Activated T-cell treated with anti-CD3 and anti-CD28 coated beads, Interleukin-2, amount 50 U/mL, for 4 hours (primary cell): Measurements from ENCODE around the gene CSH2. TPM values are rescaled to one million over a fixed set of nuclear protein-coding genes. Genes with fewer than 3 reads are reported as not detected.
A peak's percentile ranks its signal among the peaks of the same experiment; 100 is the strongest.
"Not testable (repeated sequence)": the region's sequence is repeated elsewhere in the genome, so short reads cannot be mapped to it uniquely, and the experiment has no call there.

Source experiments
- ATAC-seq, 2 donors: fragments of 200-7000 bp; cut with Tn5 transposase; one replicate each; pipeline ENCODE4 v1.10.0; 2021
- DNase-seq: peaks from one replicate; pipeline ENCODE4 v3.0.0-alpha.2; 2020
- H3K27me3 Mint-ChIP-seq: one replicate; pipeline ENCODE4 v1.8.0; 2021; ENCODE audit warnings: low read depth, mixed read lengths
- H3K36me3 Mint-ChIP-seq: one replicate; pipeline ENCODE4 v1.8.0; 2022; ENCODE audit warnings: mixed read lengths; ENCODE audit not compliant: insufficient read depth
- H3K4me1 Mint-ChIP-seq: one replicate; pipeline ENCODE4 v1.8.0; 2021; ENCODE audit warnings: low read depth, mixed read lengths
- H3K4me3 Mint-ChIP-seq: one replicate; pipeline ENCODE4 v1.8.0; 2021; ENCODE audit warnings: mild to moderate bottlenecking, moderate library complexity, mixed read lengths
- H3K9me3 Mint-ChIP-seq: one replicate; pipeline ENCODE4 v1.8.0; 2021; ENCODE audit warnings: mixed read lengths
- total RNA-seq, 3 donors: library from RNA; stranded (reverse); gene quantifications; one replicate each; pipeline ENCODE4 v1.2.1, GENCODE V29; 2021

CSH2 gene
- not detected for total RNA-seq

- not testable (repeated sequence) for H3K27me3 Mint-ChIP-seq, H3K9me3 Mint-ChIP-seq, ATAC-seq
Observed at GRCh38 chr17:63873577-63873976, at the start of gene CSH2. TSS of gene CSH2 (minus strand) at chr17:63873677. CDS start at chr17:63873614, 63 bp downstream.

GRCh38 chr17:63922402-63922801, 48.9 kb upstream of the CSH2 start:
- not testable (repeated sequence) for H3K36me3 Mint-ChIP-seq, DNase-seq, H3K4me3 Mint-ChIP-seq, H3K27me3 Mint-ChIP-seq, ATAC-seq, H3K4me1 Mint-ChIP-seq, H3K9me3 Mint-ChIP-seq

More at GRCh38 chr17:63873577-63873976, at the start of gene CSH2:
- not testable (repeated sequence) for H3K4me3 Mint-ChIP-seq, H3K4me1 Mint-ChIP-seq, H3K36me3 Mint-ChIP-seq, DNase-seq

GRCh38 chr17:63920779-63921178, 47.3 kb upstream of the CSH2 start:
- H3K4me3 Mint-ChIP-seq, H3K9me3 Mint-ChIP-seq, H3K36me3 Mint-ChIP-seq, H3K4me1 Mint-ChIP-seq, H3K27me3 Mint-ChIP-seq, DNase-seq, ATAC-seq: not testable (repeated sequence)

GRCh38 chr17:63920050-63920449, 46.6 kb upstream of the CSH2 start:
- not testable (repeated sequence) for H3K4me1 Mint-ChIP-seq, H3K36me3 Mint-ChIP-seq, DNase-seq, H3K27me3 Mint-ChIP-seq, H3K4me3 Mint-ChIP-seq, ATAC-seq, H3K9me3 Mint-ChIP-seq

- H3K9me3 Mint-ChIP-seq = no peaks in the 10 kb centered on the region
- H3K4me1 Mint-ChIP-seq = peaks cover 10% of the 10 kb centered on the region
- H3K4me3 Mint-ChIP-seq = no peak overlapping the region
Observed at GRCh38 chr17:63919311-63919723, 45.8 kb upstream of the CSH2 start.

GRCh38 chr17:63918789-63919305, 45.4 kb upstream of the CSH2 start, which contains the start of gene GH1:
TSS of gene GH1 (minus strand) at chr17:63918839. CDS start at chr17:63918776, 63 bp downstream.
- ATAC-seq, H3K4me3 Mint-ChIP-seq: not testable (repeated sequence)

More at GRCh38 chr17:63919311-63919723, 45.8 kb upstream of the CSH2 start:
- H3K36me3 Mint-ChIP-seq = no peaks in the 10 kb centered on the region
- no peaks in the 10 kb centered on the region for H3K27me3 Mint-ChIP-seq
- DNase-seq (peak; percentile 70), ATAC-seq (peak; percentile 93 to 95)

GRCh38 chr17:63918305-63918704, 44.8 kb upstream of the CSH2 start:
- DNase-seq (no peak), ATAC-seq (no peak)
- Mint-ChIP-seq H3K4me1 (peaks cover 10% of the 10 kb centered on the region), H3K27me3 (no peaks in the 10 kb centered on the region), H3K4me3 (no peak overlapping the region), H3K9me3 (no peaks in the 10 kb centered on the region), H3K36me3 (no peaks in the 10 kb centered on the region)

More at GRCh38 chr17:63918789-63919305, 45.4 kb upstream of the CSH2 start, which contains the start of gene GH1:
- not testable (repeated sequence) for H3K9me3 Mint-ChIP-seq, H3K27me3 Mint-ChIP-seq, H3K4me1 Mint-ChIP-seq, H3K36me3 Mint-ChIP-seq, DNase-seq

GRCh38 chr17:63917646-63918045, 44.2 kb upstream of the CSH2 start:
- DNase-seq = no peak
- no peaks in the 10 kb centered on the region for H3K9me3 Mint-ChIP-seq
- H3K4me1 Mint-ChIP-seq = peaks cover 10% of the 10 kb centered on the region
- ATAC-seq = no peak
- no peaks in the 10 kb centered on the region for H3K27me3 Mint-ChIP-seq
- no peaks in the 10 kb centered on the region for H3K36me3 Mint-ChIP-seq
- no peak overlapping the region for H3K4me3 Mint-ChIP-seq

- H3K27me3 Mint-ChIP-seq, DNase-seq, H3K4me1 Mint-ChIP-seq, H3K36me3 Mint-ChIP-seq, H3K4me3 Mint-ChIP-seq, H3K9me3 Mint-ChIP-seq, ATAC-seq: not testable (repeated sequence)
Observed at GRCh38 chr17:63917206-63917605, 43.7 kb upstream of the CSH2 start.

GRCh38 chr17:63916566-63917185, 43.2 kb upstream of the CSH2 start:
- no peak for ATAC-seq
- no peak overlapping the region for H3K4me3 Mint-ChIP-seq
- DNase-seq = no peak
- no peaks in the 10 kb centered on the region for H3K9me3 Mint-ChIP-seq
- H3K4me1 Mint-ChIP-seq = peaks cover 10% of the 10 kb centered on the region
- H3K27me3 Mint-ChIP-seq = no peaks in the 10 kb centered on the region
- no peaks in the 10 kb centered on the region for H3K36me3 Mint-ChIP-seq

GRCh38 chr17:63915753-63916152, 42.3 kb upstream of the CSH2 start:
- H3K4me1 Mint-ChIP-seq, H3K36me3 Mint-ChIP-seq, ATAC-seq, H3K27me3 Mint-ChIP-seq, H3K9me3 Mint-ChIP-seq, DNase-seq, H3K4me3 Mint-ChIP-seq: not testable (repeated sequence)

GRCh38 chr17:63914471-63914870, 41.0 kb upstream of the CSH2 start:
- Mint-ChIP-seq H3K4me1 (peaks cover 7% of the 10 kb centered on the region), H3K9me3 (no peaks in the 10 kb centered on the region), H3K36me3 (no peaks in the 10 kb centered on the region), H3K4me3 (no peak overlapping the region), H3K27me3 (no peaks in the 10 kb centered on the region)
- no peak for DNase-seq
- ATAC-seq = no peak

GRCh38 chr17:63911657-63912100, 38.2 kb upstream of the CSH2 start:
- no peaks in the 10 kb centered on the region for H3K27me3 Mint-ChIP-seq
- H3K9me3 Mint-ChIP-seq = no peaks in the 10 kb centered on the region
- H3K4me1 Mint-ChIP-seq = peaks cover 2% of the 10 kb centered on the region
- DNase-seq (peak; percentile 63), ATAC-seq (peak; percentile 78)
- no peak overlapping the region for H3K4me3 Mint-ChIP-seq
- no peaks in the 10 kb centered on the region for H3K36me3 Mint-ChIP-seq

GRCh38 chr17:63911041-63911635, 37.7 kb upstream of the CSH2 start, which contains the start of gene CSHL1:
TSS of gene CSHL1 (minus strand) at chr17:63911258. CDS start at chr17:63911196, 62 bp downstream.
- ATAC-seq (no peak), DNase-seq (no peak)
- Mint-ChIP-seq H3K4me1 (peaks cover 2% of the 10 kb centered on the region), H3K9me3 (no peaks in the 10 kb centered on the region), H3K27me3 (no peaks in the 10 kb centered on the region), H3K4me3 (no peak within 1 kb of the TSS), H3K36me3 (no peaks in the 10 kb centered on the region)

- Mint-ChIP-seq H3K36me3 (no peaks in the 10 kb centered on the region), H3K27me3 (no peaks in the 10 kb centered on the region), H3K4me1 (peaks cover 2% of the 10 kb centered on the region), H3K9me3 (no peaks in the 10 kb centered on the region), H3K4me3 (no peak overlapping the region)
- DNase-seq (no peak), ATAC-seq (no peak)
Observed at GRCh38 chr17:63910096-63910495, 36.6 kb upstream of the CSH2 start.
